H1 (cell line): ENCODE results near the gene NWD2. TPM values are rescaled to one million over a fixed set of nuclear protein-coding genes. Genes with fewer than 3 reads are reported as not detected.

Source experiments
- CTCF ChIA-PET: fragments of 300-600 bp; sonication (Branson Sonifier 250); formaldehyde crosslinking; loops from one replicate; lab custom pipeline; 2021; ENCODE audit not compliant: partially characterized antibody; lab: Charles Lee
- POLR2A ChIA-PET: fragments of 300-600 bp; sonication (Branson Sonifier 250); formaldehyde crosslinking; loops from one replicate; lab custom pipeline; 2021; ENCODE audit warnings: inconsistent platforms; ENCODE audit not compliant: partially characterized antibody; lab: Charles Lee
- DNase-seq, 2 experiments: peaks; one replicate each; pipeline versions ENCODE4 v3.0.0 to v3.0.0-alpha.2; 2010 to 2022; ENCODE audit warnings: low spot score in 2 of 2, low read depth in 1 of 2, mixed read lengths in 1 of 2
- FAIRE-seq: peaks from 2 replicates; lab custom pipeline; 2011; peaks lifted over from hg19 to GRCh38; lab: Jason Lieb, UNC
- H2AFZ ChIP-seq: 2 replicates; pipeline ENCODE4 v1.8.1; 2012; ENCODE audit warnings: low read length, inconsistent platforms
- H2AK5ac ChIP-seq: 2 replicates; pipeline ENCODE4 v1.6.1; 2013; ENCODE audit warnings: low read depth, low read length
- H2BK120ac ChIP-seq: replicated peaks from 2 replicates; pipeline ENCODE3; 2013; ENCODE audit warnings: low read depth, low read length, inconsistent platforms
- H2BK12ac ChIP-seq: 2 replicates; pipeline ENCODE4 v1.6.1; 2013; ENCODE audit warnings: low read depth, low read length
- H2BK15ac ChIP-seq: 2 replicates; pipeline ENCODE4 v1.6.1; 2013; ENCODE audit warnings: low read length
- H2BK20ac ChIP-seq: 2 replicates; pipeline ENCODE4 v1.6.1; 2013; ENCODE audit warnings: low read length
- H2BK5ac ChIP-seq: 2 replicates; pipeline ENCODE4 v1.6.1; 2013; ENCODE audit warnings: low read depth, low read length
- H3K14ac ChIP-seq: 2 replicates; pipeline ENCODE4 v1.6.1; 2013; ENCODE audit warnings: inconsistent platforms; ENCODE audit not compliant: insufficient read length
- H3K18ac ChIP-seq: 2 replicates; pipeline ENCODE4 v1.6.1; 2013; ENCODE audit warnings: low read length; ENCODE audit errors: extremely low read depth
- H3K23ac ChIP-seq: 2 replicates; pipeline ENCODE4 v1.6.1; 2013; ENCODE audit warnings: inconsistent platforms; ENCODE audit not compliant: insufficient read length
- H3K23me2 ChIP-seq: 2 replicates; pipeline ENCODE4 v1.6.1; 2013; ENCODE audit warnings: low read depth, low read length
- H3K27ac ChIP-seq: 2 replicates; pipeline ENCODE4 v1.6.1; 2011; ENCODE audit warnings: low read depth, low read length, inconsistent platforms
- H3K27me3 ChIP-seq, 4 experiments: replicated peaks in 1 of 4; 1 replicate in 1 of 4; 2 replicates in 3 of 4; pipeline versions ENCODE4 v1.6.1 to v1.8.1; 2011 to 2013; ENCODE audit warnings: low read length in 3 of 4, mild to moderate bottlenecking in 3 of 4, inconsistent platforms in 2 of 4, mixed read lengths in 2 of 4, moderate library complexity in 1 of 4; ENCODE audit not compliant: control insufficient read depth in 3 of 4, insufficient read depth in 3 of 4; ENCODE audit errors: extremely low read depth in 1 of 4
- H3K36me3 ChIP-seq, 4 experiments: 2 replicates each; pipeline versions ENCODE4 v1.6.1 to v1.8.1; 2011 to 2013; ENCODE audit warnings: mild to moderate bottlenecking in 4 of 4, low read length in 3 of 4, moderate library complexity in 2 of 4, control low read depth in 1 of 4, inconsistent platforms in 1 of 4; ENCODE audit not compliant: insufficient read depth in 4 of 4, control insufficient read depth in 2 of 4
- H3K4ac ChIP-seq: replicated peaks from 2 replicates; pipeline ENCODE3; 2013; ENCODE audit warnings: low read length, low read depth, mixed read lengths, inconsistent platforms; ENCODE audit not compliant: insufficient read length
- H3K4me1 ChIP-seq, 4 experiments: replicated peaks in 1 of 4; 1 replicate in 1 of 4; 2 replicates in 3 of 4; pipeline versions ENCODE4 v1.6.1 to v1.8.1; 2011 to 2013; ENCODE audit warnings: low read length in 3 of 4, inconsistent platforms in 2 of 4, mixed read lengths in 1 of 4; ENCODE audit not compliant: insufficient read depth in 4 of 4, control insufficient read depth in 3 of 4
- H3K4me2 ChIP-seq, 2 experiments: 2 replicates each; pipeline versions ENCODE4 v1.6.1 to v1.8.1; 2011 to 2013; ENCODE audit warnings: low read depth in 2 of 2, low read length in 2 of 2, control low read depth in 1 of 2, inconsistent platforms in 1 of 2, mild to moderate bottlenecking in 1 of 2; ENCODE audit not compliant: insufficient read depth in 1 of 2
- H3K4me3 ChIP-seq, 4 experiments: fragments of 200-600, 300-600 bp in 1 of 4; sonication (generic), shearing (Covaris generic), sonication (Bioruptor Twin) in 1 of 4; 2 replicates each; pipeline versions ENCODE4 v1.5.1 to v1.8.1; 2011 to 2016; ENCODE audit warnings: low read length in 4 of 4, low read depth in 3 of 4, control low read depth in 2 of 4, inconsistent platforms in 2 of 4, mild to moderate bottlenecking in 2 of 4, mixed read lengths in 1 of 4, moderate library complexity in 1 of 4; ENCODE audit not compliant: insufficient read depth in 2 of 4; ENCODE audit errors: extremely low read depth in 1 of 4
- H3K56ac ChIP-seq: replicated peaks from 2 replicates; pipeline ENCODE3; 2013; ENCODE audit warnings: low read depth, mild to moderate bottlenecking, mixed read lengths, low read length, inconsistent platforms; ENCODE audit not compliant: insufficient read length
- H3K79me1 ChIP-seq: 2 replicates; pipeline ENCODE4 v1.6.1; 2013; ENCODE audit warnings: low read depth, low read length, control low read depth
- H3K79me2 ChIP-seq, 2 experiments: 2 replicates each; pipeline versions ENCODE4 v1.6.1 to v1.8.1; 2012 to 2013; ENCODE audit warnings: low read length in 2 of 2, mild to moderate bottlenecking in 2 of 2, inconsistent platforms in 1 of 2; ENCODE audit not compliant: insufficient read depth in 2 of 2, control insufficient read depth in 1 of 2
- H3K9ac ChIP-seq, 4 experiments: replicated peaks in 1 of 4; 1 replicate in 1 of 4; 2 replicates in 3 of 4; pipeline versions ENCODE4 v1.6.1 to v1.8.1; 2011 to 2013; ENCODE audit warnings: low read depth in 3 of 4, low read length in 3 of 4, control low read depth in 2 of 4, mild to moderate bottlenecking in 2 of 4, moderate library complexity in 2 of 4, inconsistent platforms in 1 of 4; ENCODE audit errors: extremely low read depth in 1 of 4
- H3K9me3 ChIP-seq, 2 experiments: 2 replicates each; pipeline versions ENCODE4 v1.6.1 to v1.8.1; 2012 to 2013; ENCODE audit warnings: mild to moderate bottlenecking in 2 of 2, moderate library complexity in 2 of 2, control low read depth in 1 of 2, inconsistent platforms in 1 of 2, low read depth in 1 of 2, low read length in 1 of 2, mixed read lengths in 1 of 2; ENCODE audit not compliant: insufficient read depth in 2 of 2
- H4K20me1 ChIP-seq, 2 experiments: replicated peaks in 1 of 2; 2 replicates each; pipeline versions ENCODE3 to v1.8.1; 2011 to 2013; ENCODE audit warnings: inconsistent platforms in 2 of 2, low read length in 2 of 2, mild to moderate bottlenecking in 1 of 2; ENCODE audit not compliant: insufficient read depth in 2 of 2, control insufficient read depth in 1 of 2
- H4K5ac ChIP-seq: 2 replicates; pipeline ENCODE4 v1.6.1; 2013; ENCODE audit warnings: low read length, low read depth, mixed read lengths, inconsistent platforms; ENCODE audit not compliant: insufficient read length
- H4K8ac ChIP-seq: 2 replicates; pipeline ENCODE4 v1.8.0; 2013; ENCODE audit warnings: mild to moderate bottlenecking, moderate library complexity, low read length, inconsistent platforms; ENCODE audit not compliant: insufficient read depth; ENCODE audit errors: extremely low read depth
- H4K91ac ChIP-seq: replicated peaks from 2 replicates; pipeline ENCODE3; 2013; ENCODE audit warnings: low read length, mixed read lengths, inconsistent platforms; ENCODE audit not compliant: insufficient read length
- BCL11A ChIP-seq, 2 experiments: IDR thresholded peaks; one replicate each; pipeline ENCODE4 v1.6.1; 2011; ENCODE audit warnings: low read depth in 2 of 2, low read length in 2 of 2, mild to moderate bottlenecking in 2 of 2
- CHD1 ChIP-seq: IDR thresholded peaks from 2 replicates; pipeline ENCODE4 v1.6.1; 2012; ENCODE audit warnings: low read depth, low read length, improper control_type of control experiment
- CREB1 ChIP-seq: IDR thresholded peaks from 2 replicates; pipeline ENCODE4 v1.6.1; 2012; ENCODE audit warnings: inconsistent platforms
- JUND ChIP-seq: IDR thresholded peaks from 2 replicates; pipeline ENCODE4 v1.6.1; 2011; ENCODE audit warnings: mild to moderate bottlenecking, improper control_type of control experiment, low read length
- KDM5A ChIP-seq: fragments of 200-600 bp; IDR thresholded peaks from 2 replicates; pipeline ENCODE4 v1.7.1; 2012; ENCODE audit warnings: mild to moderate bottlenecking, low read length, inconsistent platforms, mixed read lengths
- RNF2 ChIP-seq: fragments of 200-900, 300-1000 bp; sonication (generic); IDR thresholded peaks from 2 replicates; pipeline ENCODE4 v1.7.1; 2016; ENCODE audit warnings: borderline replicate concordance, low read depth, mild to moderate bottlenecking, antibody characterized with exemption, low read length; ENCODE audit not compliant: poor library complexity, severe bottlenecking; ENCODE audit errors: missing control alignments
- TBP ChIP-seq: IDR thresholded peaks from 2 replicates; pipeline ENCODE4 v1.6.1; 2011; ENCODE audit warnings: low read depth, low read length, improper control_type of control experiment
- ZNF274 ChIP-seq: IDR thresholded peaks from 2 replicates; pipeline ENCODE4 v1.7.0; 2012; ENCODE audit warnings: low read length, borderline replicate concordance; ENCODE audit errors: extremely low read depth
- WGBS, 2 experiments: shearing (Covaris generic) in 1 of 2; methylation state at CpG; one replicate each; pipeline versions ENCODE4 v1.1.6 to v1.1.7; 2013 to 2015; ENCODE audit warnings: low lambda C conversion rate in 2 of 2, mixed read lengths in 2 of 2, inconsistent platforms in 1 of 2, low coverage in 1 of 2, missing lambda C conversion rate in 1 of 2; ENCODE audit not compliant: insufficient replicate concordance in 2 of 2, insufficient coverage in 1 of 2, insufficient read length in 1 of 2; ENCODE audit errors: extremely low coverage in 1 of 2, missing lambda C conversion rate in 1 of 2; 5-methylcytosine and 5-hydroxymethylcytosine counted together
- polyA plus RNA-seq, 7 experiments: library from polyadenylated mRNA; depleted of rRNA in 3 of 7; stranded (reverse) in 5 of 7; unstranded in 2 of 7; fragments of >200 nt in 5 of 7; fragments of 200-250 nt in 2 of 7; gene quantifications; 1 replicate in 5 of 7; 2 replicates in 1 of 7; 4 replicates in 1 of 7; pipeline versions ENCODE4 v1.2.1 to v1.2.3, GENCODE V29; 2011 to 2013; ENCODE audit warnings: missing spikeins in 2 of 7, mixed read lengths in 2 of 7
- total RNA-seq: library from RNA; stranded (reverse); fragmentation: NEBNext Ultra II Directional; extraction: Animal tissue kit (Norgen Biotek cat#: 25700); gene quantifications from 2 replicates; pipeline ENCODE4 v1.2.1, GENCODE V29; 2021

The NWD2 gene
- total and polyA plus RNA-seq, 2 of the 8 experiments (the other 6 are each of a cell fraction or from before 2014, with no cell fraction given), result under 0.01 TPM; not detected in 1

DNA sequence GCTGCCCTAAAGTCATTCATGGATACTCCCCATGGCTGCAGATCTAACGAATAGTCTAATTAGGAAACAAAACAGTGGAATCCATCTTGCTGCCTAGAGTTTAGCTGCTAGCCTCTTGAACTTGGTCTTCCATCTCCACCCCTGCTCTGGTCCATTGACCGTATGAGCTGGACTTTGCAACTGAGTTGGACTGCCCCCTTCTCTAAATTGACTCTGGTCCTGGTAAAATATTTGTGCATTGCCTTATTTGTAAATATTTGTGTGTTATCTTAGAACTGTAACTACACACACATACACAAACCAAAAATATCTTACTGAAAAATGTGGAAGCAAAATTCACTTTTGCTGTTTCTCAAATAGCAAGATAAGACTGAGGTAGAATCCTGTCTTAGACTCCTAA lies 181.3 kb downstream of the NWD2 start:
- no peaks in the 10 kb centered on the region for H4K20me1 ChIP-seq
- WGBS, 2 experiments, result 77% methylated on average over 2 of the region's 2 CpGs; no CpG with 5 or more reads in 1 of the 2 experiments
- H3K79me1 ChIP-seq, result no peaks in the 10 kb centered on the region
- no peak overlapping the region for H3K23ac ChIP-seq
- H2BK120ac ChIP-seq, result no peak overlapping the region
- no peak overlapping the region for H3K4me3 ChIP-seq
- no peak overlapping the region for H4K5ac ChIP-seq
- H3K27me3 ChIP-seq, result no peaks in the 10 kb centered on the region
- H3K56ac ChIP-seq, result no peak overlapping the region
- no peak overlapping the region for H3K4me2 ChIP-seq
- H3K18ac ChIP-seq, result no peak overlapping the region
- no peak overlapping the region for H2BK12ac ChIP-seq
- no peak for FAIRE-seq
- no peaks in the 10 kb centered on the region for H3K9me3 ChIP-seq
- H4K91ac ChIP-seq, result no peak overlapping the region
- POLR2A ChIA-PET, result no interaction called here
- H3K4ac ChIP-seq, result no peak overlapping the region
- H2BK20ac ChIP-seq, result no peak overlapping the region
- no peak overlapping the region for H4K8ac ChIP-seq
- H3K79me2 ChIP-seq, result no peaks in the 10 kb centered on the region
- no peak overlapping the region for H3K27ac ChIP-seq
- no peaks in the 10 kb centered on the region for H3K4me1 ChIP-seq
- H2BK15ac ChIP-seq, result no peak overlapping the region
- no peak overlapping the region for H2AK5ac ChIP-seq
- H3K36me3 ChIP-seq, result no peaks in the 10 kb centered on the region
- H3K9ac ChIP-seq, result no peak overlapping the region
- no peak overlapping the region for H3K14ac ChIP-seq
- H3K23me2 ChIP-seq, result no peaks in the 10 kb centered on the region
- TF ChIP-seq CREB1 (no peak), CHD1 (no peak), JUND (no peak), TBP (no peak), RNF2 (no peak), ZNF274 (no peak), BCL11A (IDR thresholded peaks at IDR 0.05; ENCODE audit: low read depth in 2 of 2, low read length in 2 of 2) (no peak), KDM5A (no peak)
- TF ChIP-seq, all 59 proteins: peak for 0
- CTCF ChIA-PET, result interaction anchor here (1.5 to 1.9 kb wide), 2 partner anchors 8 to 19 kb away, joined by 3 to 6 read pairs; no protein-coding TSS in a partner anchor
- H2AFZ ChIP-seq, result no peak overlapping the region
- DNase-seq, result no peak
- no peak overlapping the region for H2BK5ac ChIP-seq
